ENCODE data around the gene NEUROD2.

NEUROD2 gene

GRCh38 chr17:39634384-39634871, 26.7 kb upstream of the NEUROD2 start:
- no peak for DNase-seq

GRCh38 chr17:39633570-39634183, 26.0 kb upstream of the NEUROD2 start:
- DNase-seq: no peak

GRCh38 chr17:39632153-39632941, 24.6 kb upstream of the NEUROD2 start:
- no peak for DNase-seq

GRCh38 chr17:39631403-39631802, 23.7 kb upstream of the NEUROD2 start:
- no peak for DNase-seq

- no peak for DNase-seq
These were observed 22.2 kb upstream of the NEUROD2 start for GRCh38 chr17:39629898-39630297.

GRCh38 chr17:39629494-39629880, 21.8 kb upstream of the NEUROD2 start:
- DNase-seq: no peak

GRCh38 chr17:39628655-39629493, 21.2 kb upstream of the NEUROD2 start:
- no peak for DNase-seq

GRCh38 chr17:39627712-39628516, 20.2 kb upstream of the NEUROD2 start:
- DNase-seq: no peak

- no peak for DNase-seq
These were observed 19.5 kb upstream of the NEUROD2 start for GRCh38 chr17:39627047-39627711.

- no peak for DNase-seq
These were observed 18.7 kb upstream of the NEUROD2 start, which contains the start of gene PPP1R1B for GRCh38 chr17:39626171-39627046. PPP1R1B (plus strand) TSS chr17:39626952; CDS start chr17:39627393, 441 bp downstream.

- no peak for DNase-seq
These were observed 17.6 kb upstream of the NEUROD2 start for GRCh38 chr17:39625198-39625785.

GRCh38 chr17:39624313-39624712, 16.6 kb upstream of the NEUROD2 start:
- DNase-seq: no peak

GRCh38 chr17:39623356-39623950, 15.7 kb upstream of the NEUROD2 start:
- no peak for DNase-seq

GRCh38 chr17:39622380-39623006, 14.8 kb upstream of the NEUROD2 start:
- no peak for DNase-seq

- DNase-seq: no peak
These were observed 14.0 kb upstream of the NEUROD2 start for GRCh38 chr17:39621523-39622379.

- DNase-seq: no peak
These were observed 12.0 kb upstream of the NEUROD2 start for GRCh38 chr17:39619786-39620101.

- no peak for DNase-seq
These were observed 11.5 kb upstream of the NEUROD2 start for GRCh38 chr17:39618956-39619785.
